Spinal cord (tissue), 10 donors: Measurements from ENCODE around the gene SORCS2. TPM values are rescaled to one million over a fixed set of nuclear protein-coding genes. Genes with fewer than 3 reads are reported as not detected.

ENCODE experiments used
- DNase-seq, 6 donors: peaks; one replicate each; pipeline versions ENCODE4 v3.0.0 to v3.0.0-alpha.2; 2013 to 2015; ENCODE audit warnings: low spot score in 6 of 6, low read depth in 4 of 6
- H3K27ac ChIP-seq: one replicate; pipeline ENCODE4 v1.5.1; 2013; ENCODE audit warnings: low read depth, low read length, control low read depth
- H3K27me3 ChIP-seq: one replicate; pipeline ENCODE4 v1.6.1; 2013; ENCODE audit warnings: low read length; ENCODE audit not compliant: control insufficient read depth, insufficient read depth
- H3K36me3 ChIP-seq: one replicate; pipeline ENCODE4 v1.6.1; 2013; ENCODE audit warnings: low read length; ENCODE audit not compliant: control insufficient read depth, insufficient read depth
- H3K4me1 ChIP-seq: one replicate; pipeline ENCODE4 v1.6.1; 2013; ENCODE audit warnings: low read length; ENCODE audit not compliant: control insufficient read depth, insufficient read depth
- H3K4me3 ChIP-seq: one replicate; pipeline ENCODE4 v1.5.1; 2013; ENCODE audit warnings: low read depth, low read length, control low read depth
- H3K9me3 ChIP-seq: one replicate; pipeline ENCODE4 v1.6.1; 2013; ENCODE audit warnings: low read length; ENCODE audit not compliant: control insufficient read depth, insufficient read depth
- WGBS: methylation state at CpG from one replicate; pipeline ENCODE4 v1.1.5; 2013; ENCODE audit warnings: missing lambda C conversion rate; ENCODE audit not compliant: insufficient coverage; 5-methylcytosine and 5-hydroxymethylcytosine counted together
- polyA plus RNA-seq, 2 donors: library from polyadenylated mRNA; unstranded; fragments of 120-200 nt; gene quantifications; one replicate each; pipeline ENCODE4 v1.2.1, GENCODE V29; 2013; ENCODE audit not compliant: insufficient read length in 2 of 2
- total RNA-seq, 2 donors: library from RNA; depleted of rRNA in 1 of 2; stranded (reverse); fragments of 120-200 nt in 1 of 2; fragments of >200 nt in 1 of 2; gene quantifications; one replicate each; pipeline versions ENCODE4 v1.2.3 to v1.2.4, GENCODE V29; 2013 to 2014
- donor health status: healthy.

SORCS2 gene
- total and polyA plus RNA-seq, 4 donors: 7.3 to 24.8 (median 16.5) TPM

GRCh38 chr4:7721984-7722551 lies 529.7 kb downstream of the SORCS2 start:
- 83% methylated on average over 13 of the region's 13 CpGs for WGBS
- peaks cover 10% of the 10 kb centered on the region for H3K4me1 ChIP-seq
- H3K36me3 ChIP-seq: peaks cover 38% of the 10 kb centered on the region
- H3K9me3 ChIP-seq: no peaks in the 10 kb centered on the region
- H3K27ac ChIP-seq: no peak overlapping the region
- H3K27me3 ChIP-seq: no peaks in the 10 kb centered on the region
- no peak for DNase-seq
- H3K4me3 ChIP-seq: no peak overlapping the region

GRCh38 chr4:7722766-7723387 lies 530.5 kb downstream of the SORCS2 start:
- Histone ChIP-seq H3K36me3 (peaks cover 36% of the 10 kb centered on the region), H3K9me3 (no peaks in the 10 kb centered on the region), H3K27me3 (no peaks in the 10 kb centered on the region), H3K4me3 (no peak overlapping the region), H3K27ac (no peak overlapping the region), H3K4me1 (peaks cover 10% of the 10 kb centered on the region)
- no peak for DNase-seq
- 75% methylated on average over 8 of the region's 22 CpGs for WGBS

GRCh38 chr4:7723625-7724024 lies 531.3 kb downstream of the SORCS2 start:
- Histone ChIP-seq H3K27me3 (no peaks in the 10 kb centered on the region), H3K27ac (no peak overlapping the region), H3K4me3 (no peak overlapping the region), H3K4me1 (peaks cover 10% of the 10 kb centered on the region), H3K36me3 (peaks cover 40% of the 10 kb centered on the region), H3K9me3 (no peaks in the 10 kb centered on the region)
- WGBS: 97% methylated on average over 16 of the region's 16 CpGs
- no peak for DNase-seq

GRCh38 chr4:7725951-7726350 lies 533.6 kb downstream of the SORCS2 start:
- no peak for DNase-seq
- H3K27me3 ChIP-seq: no peaks in the 10 kb centered on the region
- no peaks in the 10 kb centered on the region for H3K4me1 ChIP-seq
- H3K27ac ChIP-seq: no peak overlapping the region
- no peaks in the 10 kb centered on the region for H3K9me3 ChIP-seq
- peaks cover 47% of the 10 kb centered on the region for H3K36me3 ChIP-seq
- no peak overlapping the region for H3K4me3 ChIP-seq
- WGBS: 95% methylated on average over 9 of the region's 9 CpGs

- H3K9me3 ChIP-seq: no peaks in the 10 kb centered on the region
- no peaks in the 10 kb centered on the region for H3K27me3 ChIP-seq
- no peak overlapping the region for H3K27ac ChIP-seq
- peaks cover 47% of the 10 kb centered on the region for H3K36me3 ChIP-seq
- no peak overlapping the region for H3K4me3 ChIP-seq
- 89% methylated on average over 20 of the region's 22 CpGs for WGBS
- H3K4me1 ChIP-seq: no peaks in the 10 kb centered on the region
- DNase-seq: no peak
Measured at GRCh38 chr4:7726665-7727413, 534.5 kb downstream of the SORCS2 start.

GRCh38 chr4:7727749-7728148 lies 535.4 kb downstream of the SORCS2 start:
- 78% methylated on average over 1 of the region's 1 CpG for WGBS
- Histone ChIP-seq H3K27ac (no peak overlapping the region), H3K4me3 (no peak overlapping the region), H3K4me1 (no peaks in the 10 kb centered on the region), H3K9me3 (no peaks in the 10 kb centered on the region), H3K36me3 (peaks cover 55% of the 10 kb centered on the region), H3K27me3 (no peaks in the 10 kb centered on the region)
- DNase-seq: no peak

GRCh38 chr4:7731437-7731836 lies 539.1 kb downstream of the SORCS2 start:
- no peak overlapping the region for H3K4me3 ChIP-seq
- DNase-seq: no peak
- no peaks in the 10 kb centered on the region for H3K4me1 ChIP-seq
- no peaks in the 10 kb centered on the region for H3K9me3 ChIP-seq
- WGBS: 55% methylated on average over 2 of the region's 4 CpGs
- H3K36me3 ChIP-seq: peaks cover 68% of the 10 kb centered on the region
- no peaks in the 10 kb centered on the region for H3K27me3 ChIP-seq
- H3K27ac ChIP-seq: no peak overlapping the region

- no peaks in the 10 kb centered on the region for H3K27me3 ChIP-seq
- no peak for DNase-seq
- WGBS: 87% methylated on average over 6 of the region's 9 CpGs
- H3K4me1 ChIP-seq: no peaks in the 10 kb centered on the region
- H3K4me3 ChIP-seq: no peak overlapping the region
- no peak overlapping the region for H3K27ac ChIP-seq
- peaks cover 68% of the 10 kb centered on the region for H3K36me3 ChIP-seq
- no peaks in the 10 kb centered on the region for H3K9me3 ChIP-seq
Measured at GRCh38 chr4:7732263-7732662, 539.9 kb downstream of the SORCS2 start.

- Histone ChIP-seq H3K9me3 (no peaks in the 10 kb centered on the region), H3K4me1 (no peaks in the 10 kb centered on the region), H3K4me3 (no peak overlapping the region), H3K27ac (no peak overlapping the region), H3K36me3 (peaks cover 74% of the 10 kb centered on the region), H3K27me3 (no peaks in the 10 kb centered on the region)
- 88% methylated on average over 15 of the region's 17 CpGs for WGBS
- no peak for DNase-seq
Measured at GRCh38 chr4:7733201-7733600, 540.9 kb downstream of the SORCS2 start.
